Kasumi-1 (cell line): ENCODE measurements around the gene DBR1.
"Not testable (repeated sequence)": the region's sequence is repeated elsewhere in the genome, so short reads cannot be mapped to it uniquely, and the experiment has no call there.

ENCODE experiments used
- DNase-seq, 2 experiments: peaks; one replicate each; lab custom pipeline; 2025; lab: John Stamatoyannopoulos, UW

Gene DBR1

DNA sequence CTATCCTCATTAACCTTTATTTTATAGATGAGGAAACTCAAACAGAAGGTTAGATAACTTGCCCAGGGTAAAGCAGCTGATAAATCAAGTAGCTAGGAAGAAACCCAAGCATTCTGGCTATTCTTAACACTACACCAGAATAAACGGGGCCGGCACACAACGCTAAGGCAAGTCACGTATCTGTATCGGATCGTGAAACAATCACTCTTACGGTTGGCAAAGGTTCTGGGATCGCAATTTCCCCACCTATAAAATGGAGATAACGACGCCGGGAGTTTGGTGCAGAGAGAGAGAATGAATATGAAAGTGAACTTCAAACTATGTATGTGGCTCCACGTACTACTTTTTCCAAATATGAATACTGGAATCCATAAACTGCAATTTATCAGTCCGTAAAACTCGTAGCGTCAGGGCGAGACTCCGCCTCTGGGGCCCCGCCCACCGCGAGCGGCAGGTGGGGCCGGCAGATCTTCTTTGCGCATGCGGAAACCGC, 12.1 kb upstream of the DBR1 start:
- peak; percentile 88 to 90 for DNase-seq

DNA sequence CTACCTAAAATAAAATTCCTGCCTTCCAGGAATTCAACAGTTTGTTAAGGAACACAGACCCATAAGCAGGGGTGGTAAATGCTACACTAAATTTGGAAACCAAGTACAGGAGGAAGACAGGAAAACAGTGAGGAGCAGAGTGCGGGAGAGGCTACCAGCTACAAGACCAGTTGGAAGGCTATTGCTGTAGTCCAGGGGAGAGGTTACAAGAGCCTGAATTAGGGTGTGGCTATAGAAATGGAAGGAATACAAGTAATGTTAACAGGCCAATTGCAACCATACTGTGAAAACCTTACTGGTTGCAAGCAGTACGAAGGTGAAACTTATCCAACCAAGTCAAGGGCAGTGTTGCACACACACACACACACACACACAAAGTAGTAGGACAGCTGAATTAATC, 11.5 kb upstream of the DBR1 start:
- no peak for DNase-seq

GRCh38 chr3:138184994-138185393, 10.3 kb upstream of the DBR1 start:
- DNase-seq: no peak

- DNase-seq: peak; percentile 76 to 80
Measured at GRCh38 chr3:138180375-138181029, 5.8 kb upstream of the DBR1 start.

DNA sequence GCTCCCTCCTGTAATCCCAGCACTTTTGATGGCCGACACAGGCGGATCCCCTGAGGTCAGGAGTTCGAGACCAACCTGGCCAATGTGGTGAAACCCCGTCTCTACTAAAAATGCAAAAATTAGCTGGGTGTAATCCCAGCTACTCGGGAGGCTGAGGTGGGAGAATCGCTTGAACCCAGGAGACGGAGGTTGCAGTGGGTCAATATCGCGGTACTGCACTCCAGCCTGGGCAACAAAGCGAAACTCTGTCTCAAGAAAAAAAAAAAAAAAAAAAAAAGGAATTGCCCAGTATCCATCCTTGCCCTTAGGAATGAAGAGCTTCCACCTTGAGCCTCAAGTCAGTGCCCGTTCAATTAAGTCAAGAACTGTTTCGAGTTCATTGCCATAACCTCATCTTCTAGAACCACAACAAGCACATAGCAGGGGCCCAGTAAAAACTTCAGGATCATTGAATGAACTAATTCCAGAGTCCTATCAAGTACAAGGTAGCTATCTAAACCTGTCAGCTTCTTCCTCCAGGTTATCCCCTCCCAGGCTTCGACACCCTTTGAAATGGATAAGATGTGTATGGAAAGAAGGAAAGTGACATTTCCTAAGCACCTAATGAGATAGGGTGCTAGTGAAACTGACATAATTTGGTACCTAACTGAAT, 826 bp downstream of the DBR1 start:
- no peak for DNase-seq

- no peak for DNase-seq
Measured at GRCh38 chr3:138172625-138173024, 2.1 kb downstream of the DBR1 start.

- no peak for DNase-seq
Measured at GRCh38 chr3:138165061-138165460, 9.7 kb downstream of the DBR1 start.

- DNase-seq: no peak
Measured at GRCh38 chr3:138157743-138158142, 17.0 kb downstream of the DBR1 start.

DNA sequence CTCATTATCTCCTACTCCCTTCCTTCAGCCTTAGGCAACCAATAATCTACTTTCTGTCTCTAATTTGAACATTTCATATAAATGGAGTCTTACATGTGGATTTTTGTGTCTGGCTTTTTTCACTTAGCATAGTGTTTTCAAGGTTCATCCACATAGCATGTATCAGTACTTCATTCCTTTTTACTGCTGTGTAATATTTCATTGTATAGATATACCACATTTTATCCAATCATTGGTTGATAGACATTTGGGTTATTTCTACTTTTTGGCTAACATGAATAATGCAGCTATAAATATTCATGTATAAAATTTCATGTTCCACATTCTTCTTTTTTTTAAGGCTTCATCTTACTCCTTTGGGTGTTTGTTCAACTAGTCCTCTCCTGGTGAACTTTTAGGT, 20.2 kb downstream of the DBR1 start:
- no peak for DNase-seq

DNA sequence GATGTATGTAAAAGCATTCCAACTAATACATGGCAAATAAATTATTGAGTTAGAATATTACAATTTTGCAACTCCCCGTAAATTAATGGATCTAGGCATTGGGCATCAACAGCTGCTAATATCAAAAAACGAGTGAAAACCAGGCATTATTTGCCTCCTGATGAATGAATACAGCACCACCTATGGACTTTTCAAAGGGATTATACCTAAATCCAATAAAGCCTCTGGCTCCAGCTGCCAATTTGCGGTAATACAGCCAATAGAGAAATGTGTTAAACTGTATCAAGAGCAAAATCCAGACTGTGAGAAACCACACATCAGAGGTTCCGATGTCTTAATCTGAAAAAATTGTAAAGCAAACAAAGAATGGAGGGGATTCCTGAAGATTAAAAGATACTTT, 26.2 kb downstream of the DBR1 start:
- peak; percentile 6 to 19 for DNase-seq

DNA sequence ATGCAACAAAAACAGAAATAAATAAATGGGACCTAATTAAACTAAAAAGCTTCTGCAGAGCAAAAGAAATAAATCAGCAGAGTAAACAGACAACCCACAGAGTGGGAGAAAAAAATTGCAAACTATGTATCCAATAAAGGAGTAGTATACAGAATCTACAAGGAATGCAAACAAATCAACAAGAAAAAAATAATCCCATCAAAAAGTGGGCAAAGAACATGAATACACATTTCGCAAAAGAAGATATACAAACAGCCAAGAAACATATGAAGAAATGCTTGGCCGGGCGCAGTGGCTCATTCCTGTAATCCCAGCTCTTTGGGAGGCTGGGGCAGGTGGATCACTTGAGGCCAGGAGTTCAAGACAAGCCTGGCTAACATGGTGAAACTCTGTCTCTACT, 32.5 kb downstream of the DBR1 start:
- not testable (repeated sequence) for DNase-seq

- DNase-seq: no peak
Measured at GRCh38 chr3:138140940-138141339, 33.8 kb downstream of the DBR1 start.

DNA sequence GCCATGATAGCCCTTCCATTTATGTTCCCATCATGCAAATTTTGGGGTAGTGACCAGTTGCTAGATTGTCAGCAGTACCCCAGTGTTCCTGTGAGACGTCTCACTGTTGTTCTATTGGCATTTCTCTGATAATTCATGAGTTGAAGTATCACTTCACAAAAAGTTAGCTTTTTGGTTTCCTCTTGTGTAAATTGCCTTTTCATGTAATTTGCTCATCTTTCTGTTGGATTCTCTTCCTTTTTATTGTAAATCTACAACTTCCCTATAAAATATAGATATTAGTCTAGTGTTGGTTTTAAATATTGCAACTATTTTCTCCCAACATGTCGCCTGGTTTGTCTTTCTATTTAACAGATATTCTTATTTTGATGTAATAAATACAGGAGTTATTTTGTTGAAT, 35.0 kb downstream of the DBR1 start:
- no peak for DNase-seq

DNA sequence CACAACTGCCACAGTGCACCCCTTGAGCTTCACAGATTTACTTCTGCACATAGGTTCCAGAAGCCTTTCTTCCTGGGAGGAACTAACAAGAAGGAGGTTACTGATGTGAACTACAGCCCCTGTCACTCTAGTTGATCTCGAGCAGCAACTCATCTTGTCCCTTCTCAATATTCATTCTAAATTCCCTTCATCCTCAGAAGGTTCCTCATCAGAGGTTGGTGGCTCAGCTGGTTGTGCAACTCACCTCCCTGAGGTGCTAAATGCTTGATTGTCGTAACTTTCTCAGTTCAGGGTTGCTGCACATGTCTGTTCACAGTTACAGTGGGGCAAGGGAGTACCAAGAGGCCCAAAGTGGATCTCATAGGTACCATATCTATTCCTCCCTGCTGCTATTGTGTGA, 36.9 kb downstream of the DBR1 start:
- peak; percentile 50 to 55 for DNase-seq

GRCh38 chr3:138136201-138136600, 38.5 kb downstream of the DBR1 start:
- DNase-seq: no peak

- DNase-seq: no peak
Measured at GRCh38 chr3:138135833-138136194, 38.9 kb downstream of the DBR1 start.

DNA sequence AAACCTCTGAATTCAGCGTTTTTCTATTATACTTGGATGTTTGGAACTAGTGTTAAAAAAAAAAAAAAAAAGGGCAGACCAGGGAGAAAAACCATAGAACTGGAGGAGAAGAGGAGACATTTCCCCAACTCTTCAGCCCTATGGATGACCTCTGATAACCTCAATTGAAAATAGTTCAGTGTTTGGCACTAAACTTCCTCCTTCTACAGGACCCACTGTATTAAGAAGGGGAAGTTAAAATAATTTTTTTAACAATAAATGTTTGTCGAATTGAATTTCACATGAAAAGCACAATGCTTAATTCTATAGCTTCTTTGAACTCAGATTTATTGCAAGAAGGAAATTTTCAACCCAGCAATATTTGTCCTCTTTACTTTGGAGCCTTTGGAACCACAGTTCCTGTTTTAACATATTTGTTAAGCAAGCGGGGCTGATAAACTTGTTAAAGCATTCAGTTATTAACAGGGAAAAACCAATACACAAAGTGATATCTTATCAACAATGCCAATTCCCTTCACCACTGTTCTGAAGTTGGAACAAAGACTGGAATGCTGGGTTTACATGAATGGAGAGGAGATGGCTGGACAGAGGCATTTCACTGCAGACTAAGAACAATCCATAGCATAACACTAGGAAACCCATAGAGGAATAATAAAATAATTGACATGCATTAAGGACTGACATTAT, 39.4 kb downstream of the DBR1 start:
- peak; percentile 69 to 72 for DNase-seq

DNA sequence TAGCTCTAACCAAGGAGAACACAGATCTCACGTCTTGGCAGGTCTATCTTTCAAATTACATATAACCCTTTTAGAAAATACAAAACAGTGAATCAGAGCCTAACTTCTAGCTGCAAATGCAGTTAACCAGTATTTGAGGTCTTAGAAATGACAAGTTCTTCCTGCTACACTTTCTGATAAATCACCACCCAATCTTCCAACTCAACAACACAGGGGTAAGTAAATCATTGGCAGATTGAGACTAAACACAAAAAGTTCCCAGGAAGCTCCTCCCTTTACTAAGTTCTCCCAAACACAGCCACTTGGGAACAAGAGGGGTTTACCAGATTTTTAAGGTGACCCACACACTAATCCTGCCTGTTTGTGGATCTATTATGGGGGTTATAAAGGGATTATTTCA, 42.5 kb downstream of the DBR1 start, which contains the start of gene A4GNT:
Gene A4GNT (minus strand): TSS at position 152 of the 400 bp plus-strand sequence. CDS start 1,134 bp downstream, outside the sequence.
- no peak for DNase-seq

DNA sequence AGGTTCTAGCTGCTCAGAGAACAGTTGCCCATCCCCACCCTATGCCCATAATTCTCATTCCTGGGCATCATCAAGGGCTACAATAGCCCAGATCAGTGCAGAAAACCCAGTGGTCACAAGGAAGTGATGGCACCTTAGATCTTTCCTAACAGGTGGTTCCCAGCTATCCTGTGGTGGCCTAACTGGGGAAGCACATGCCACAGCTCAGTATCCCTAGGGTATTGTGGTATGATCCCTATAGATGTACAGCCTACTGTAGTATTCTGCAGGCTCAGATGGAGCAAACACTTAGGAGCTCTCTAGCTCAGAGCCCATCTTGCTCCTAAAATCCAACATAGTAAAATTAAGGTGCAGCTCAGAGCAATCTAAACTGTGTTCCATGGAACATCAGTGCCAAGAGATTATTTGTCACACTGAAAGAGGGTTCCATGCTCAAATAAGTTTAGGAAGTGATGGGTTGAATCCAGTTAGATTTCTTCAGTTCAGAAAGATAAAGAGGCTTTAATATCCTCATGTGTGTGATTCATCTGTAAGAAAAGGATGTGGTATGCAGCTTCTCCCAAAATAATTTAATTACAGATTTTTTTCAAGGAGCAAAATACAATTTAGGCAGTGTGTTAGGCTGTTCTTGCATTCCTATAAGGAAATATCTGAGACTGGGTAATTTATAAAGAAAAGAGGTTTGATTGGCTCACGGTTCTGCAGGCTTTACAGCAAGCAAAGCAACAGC, 46.9 kb downstream of the DBR1 start:
- no peak for DNase-seq

GRCh38 chr3:138125548-138126221, 49.0 kb downstream of the DBR1 start:
- DNase-seq: peak; percentile 71 to 73

GRCh38 chr3:138124706-138125355, 49.9 kb downstream of the DBR1 start:
- DNase-seq: no peak
